ENCODE measurements around the gene PLPPR1. TPM values are rescaled to one million over a fixed set of nuclear protein-coding genes. Genes with fewer than 3 reads are reported as not detected.

Gene PLPPR1
- total RNA-seq, 4 donors from 2014 or later = 0.54 TPM; not detected in 3

- no peaks in the 10 kb centered on the region for H3K27me3 ChIP-seq
- no peaks in the 10 kb centered on the region for H3K4me1 ChIP-seq
- TF ChIP-seq CTCF (IDR thresholded peaks at IDR 0.05) = no peak
- no peak for TF ChIP-seq POLR2A (IDR thresholded peaks at IDR 0.05)
- H3K36me3 ChIP-seq = no peaks in the 10 kb centered on the region
- H3K9me3 ChIP-seq = no peaks in the 10 kb centered on the region
- H3K27ac ChIP-seq = no peak overlapping the region
- no peak for DNase-seq
- no peak overlapping the region for H3K4me3 ChIP-seq
Observed at GRCh38 chr9:101087426-101087825, 58.9 kb downstream of the PLPPR1 start.

GRCh38 chr9:101092922-101093321 lies 64.4 kb downstream of the PLPPR1 start:
- Histone ChIP-seq H3K4me1 (no peaks in the 10 kb centered on the region), H3K27ac (no peak overlapping the region), H3K9me3 (no peaks in the 10 kb centered on the region), H3K27me3 (no peaks in the 10 kb centered on the region), H3K36me3 (no peaks in the 10 kb centered on the region), H3K4me3 (no peak overlapping the region)
- no peak for DNase-seq
- TF ChIP-seq POLR2A (IDR thresholded peaks at IDR 0.05) = no peak

- Histone ChIP-seq H3K9me3 (no peaks in the 10 kb centered on the region), H3K27ac (no peak overlapping the region), H3K27me3 (no peaks in the 10 kb centered on the region), H3K4me3 (no peak overlapping the region), H3K36me3 (no peaks in the 10 kb centered on the region), H3K4me1 (no peaks in the 10 kb centered on the region)
- TF ChIP-seq CTCF (IDR thresholded peaks at IDR 0.05) (no peak), POLR2A (IDR thresholded peaks at IDR 0.05) (no peak)
- no peak for DNase-seq
Observed at GRCh38 chr9:101093620-101094019, 65.1 kb downstream of the PLPPR1 start.

GRCh38 chr9:101094686-101095085 lies 66.2 kb downstream of the PLPPR1 start:
- H3K36me3 ChIP-seq = no peaks in the 10 kb centered on the region
- TF ChIP-seq POLR2A (IDR thresholded peaks at IDR 0.05) = no peak
- no peak for TF ChIP-seq CTCF (IDR thresholded peaks at IDR 0.05)
- no peak for DNase-seq
- no peaks in the 10 kb centered on the region for H3K9me3 ChIP-seq
- no peak overlapping the region for H3K4me3 ChIP-seq
- H3K27me3 ChIP-seq = no peaks in the 10 kb centered on the region
- no peak overlapping the region for H3K27ac ChIP-seq
- H3K4me1 ChIP-seq = no peaks in the 10 kb centered on the region

GRCh38 chr9:101097210-101097609 lies 68.7 kb downstream of the PLPPR1 start:
- no peak overlapping the region for H3K4me3 ChIP-seq
- H3K27ac ChIP-seq = no peak overlapping the region
- no peaks in the 10 kb centered on the region for H3K4me1 ChIP-seq
- H3K36me3 ChIP-seq = no peaks in the 10 kb centered on the region
- TF ChIP-seq CTCF (IDR thresholded peaks at IDR 0.05) = no peak
- no peak for DNase-seq
- H3K27me3 ChIP-seq = no peaks in the 10 kb centered on the region
- no peaks in the 10 kb centered on the region for H3K9me3 ChIP-seq

- H3K27me3 ChIP-seq = no peaks in the 10 kb centered on the region
- no peak overlapping the region for H3K4me3 ChIP-seq
- no peak for TF ChIP-seq POLR2A (IDR thresholded peaks at IDR 0.05)
- TF ChIP-seq CTCF (IDR thresholded peaks at IDR 0.05) = no peak
- no peaks in the 10 kb centered on the region for H3K36me3 ChIP-seq
- H3K9me3 ChIP-seq = no peaks in the 10 kb centered on the region
- no peaks in the 10 kb centered on the region for H3K4me1 ChIP-seq
- H3K27ac ChIP-seq = no peak overlapping the region
- DNase-seq = no peak
Observed at GRCh38 chr9:101098392-101098791, 69.9 kb downstream of the PLPPR1 start.

Data from Peyer's patch (tissue), 4 donors.